Tibial nerve (tissue), 4 donors: ENCODE data around the gene CCDC175. TPM values are rescaled to one million over a fixed set of nuclear protein-coding genes. Genes with fewer than 3 reads are reported as not detected.

Source experiments
- DNase-seq, 2 donors: peaks; one replicate each; pipeline ENCODE4 v3.0.0-alpha.2; 2019; ENCODE audit warnings: low spot score in 2 of 2
- H3K27ac ChIP-seq, 4 donors: fragments of 200-600 bp; sonication (generic) in 3 of 4; one replicate each; pipeline ENCODE4 v1.5.1; 2017 to 2019; ENCODE audit warnings: mild to moderate bottlenecking in 1 of 4
- H3K27me3 ChIP-seq, 2 donors: fragments of 200-600 bp; sonication (generic) in 1 of 2; one replicate each; pipeline versions ENCODE4 v1.5.1 to v1.6.0; 2017 to 2019
- H3K36me3 ChIP-seq, 3 donors: fragments of 200-600 bp; sonication (generic); one replicate each; pipeline ENCODE4 v1.5.1; 2018 to 2019
- H3K4me1 ChIP-seq, 4 donors: fragments of 200-600 bp; sonication (generic) in 3 of 4; one replicate each; pipeline ENCODE4 v1.5.1; 2017 to 2019
- H3K4me3 ChIP-seq, 4 donors: fragments of 200-600 bp; sonication (generic) in 3 of 4; one replicate each; pipeline ENCODE4 v1.5.1; 2017 to 2019; ENCODE audit warnings: mild to moderate bottlenecking in 1 of 4, moderate library complexity in 1 of 4
- H3K9me3 ChIP-seq, 4 donors: fragments of 200-600 bp; sonication (generic) in 3 of 4; one replicate each; pipeline ENCODE4 v1.5.1; 2017 to 2019
- CTCF ChIP-seq, 5 experiments: fragments of 200-600 bp in 3 of 5; fragments of 450-650 bp in 2 of 5; sonication (generic) in 3 of 5; IDR thresholded peaks; one replicate each; pipeline ENCODE4 v1.5.1; 2016 to 2019; ENCODE audit warnings: antibody characterized with exemption in 5 of 5, mild to moderate bottlenecking in 3 of 5, moderate library complexity in 2 of 5
- EP300 ChIP-seq, 2 donors: sonication (generic); formaldehyde crosslinking; IDR thresholded peaks; one replicate each; pipeline ENCODE4 v1.6.1; 2017; ENCODE audit warnings: antibody characterized with exemption in 2 of 2, mild to moderate bottlenecking in 1 of 2
- POLR2A ChIP-seq, 2 donors: fragments of 450-650 bp; IDR thresholded peaks; one replicate each; pipeline ENCODE4 v1.6.1; 2017; ENCODE audit warnings: antibody characterized with exemption in 2 of 2, mild to moderate bottlenecking in 2 of 2, moderate library complexity in 2 of 2
- WGBS, 2 donors: methylation state at CpG; one replicate each; pipeline ENCODE4 v1.1.5; 2018; 5-methylcytosine and 5-hydroxymethylcytosine counted together
- total RNA-seq, 4 donors: library from RNA; depleted of rRNA; stranded (reverse); fragments of >200 nt; gene quantifications; one replicate each; pipeline ENCODE4 v1.1.0, GENCODE V29; 2016

Gene CCDC175
- total RNA-seq, 4 donors from 2014 or later, result not detected

DNA sequence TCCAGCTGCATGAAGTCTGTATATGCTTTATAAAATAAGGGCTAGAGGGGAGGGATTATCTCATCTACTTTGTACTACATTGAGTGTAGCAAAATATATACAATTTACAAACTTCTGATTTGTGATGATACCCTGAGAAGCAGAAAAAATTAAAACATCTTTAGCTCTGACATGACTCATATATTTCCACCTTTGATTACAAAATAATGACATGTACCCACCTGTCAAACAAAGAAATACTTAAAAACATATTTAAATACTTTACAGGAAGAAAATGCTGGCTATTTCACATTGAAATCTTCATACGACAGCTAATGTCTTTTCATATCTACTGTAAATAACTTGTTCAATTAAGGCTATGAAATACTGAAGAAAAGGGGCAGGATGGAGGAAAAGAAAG is 114.7 kb downstream of the CCDC175 start:
- peaks cover 0 to 21% (median 8%) of the 10 kb centered on the region in 4 donors for H3K4me1 ChIP-seq
- TF ChIP-seq POLR2A (IDR thresholded peaks at IDR 0.05), result no peak
- no peak for TF ChIP-seq EP300 (IDR thresholded peaks at IDR 0.05)
- no peak for TF ChIP-seq CTCF (IDR thresholded peaks at IDR 0.05)
- no peaks in the 10 kb centered on the region for H3K9me3 ChIP-seq
- no peaks in the 10 kb centered on the region for H3K27me3 ChIP-seq
- no peak overlapping the region for H3K27ac ChIP-seq
- WGBS, 2 donors, result 94 to 95% methylated on average over 1 of the region's 1 CpG
- H3K4me3 ChIP-seq, result no peak overlapping the region
- no peak for DNase-seq
- peaks cover 0 to 18% (median 0%) of the 10 kb centered on the region in 3 donors for H3K36me3 ChIP-seq

- H3K4me3 ChIP-seq, result no peak overlapping the region
- WGBS, 2 donors, result 83 to 97% methylated on average over 1 of the region's 1 CpG
- no peak overlapping the region for H3K27ac ChIP-seq
- peaks cover 0 to 19% (median 8%) of the 10 kb centered on the region in 4 donors for H3K4me1 ChIP-seq
- no peak for DNase-seq
- H3K36me3 ChIP-seq, result peaks cover 0 to 33% (median 0%) of the 10 kb centered on the region in 3 donors
- no peak for TF ChIP-seq CTCF (IDR thresholded peaks at IDR 0.05)
- no peak for TF ChIP-seq POLR2A (IDR thresholded peaks at IDR 0.05)
- no peak for TF ChIP-seq EP300 (IDR thresholded peaks at IDR 0.05)
- H3K27me3 ChIP-seq, result no peaks in the 10 kb centered on the region
- H3K9me3 ChIP-seq, result peaks cover 0 to 4% (median 0%) of the 10 kb centered on the region in 4 donors
These were observed 116.2 kb downstream of the CCDC175 start for GRCh38 chr14:59460378-59460777.

DNA sequence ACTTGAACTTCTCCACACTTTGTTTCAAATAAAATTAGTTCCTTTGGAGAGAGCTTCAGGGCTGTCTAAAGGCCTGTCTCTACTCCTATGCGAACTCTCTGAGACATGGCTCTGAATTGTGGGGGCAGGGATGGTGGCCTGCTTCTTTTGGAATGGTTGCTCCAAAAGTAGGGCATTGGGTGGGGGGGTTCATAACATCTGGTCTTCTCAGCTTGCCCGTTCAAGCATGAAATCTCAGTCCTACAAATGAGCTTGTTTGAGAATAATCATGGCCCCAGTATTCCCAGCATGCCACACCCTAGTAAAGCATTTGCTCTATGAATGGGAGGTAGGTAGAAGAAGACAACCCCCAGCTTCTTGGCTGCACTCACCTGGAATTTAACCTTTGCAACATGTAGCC is 118.1 kb downstream of the CCDC175 start:
- H3K36me3 ChIP-seq, result peaks cover 0 to 39% (median 0%) of the 10 kb centered on the region in 3 donors
- no peak overlapping the region for H3K27ac ChIP-seq
- no peak for DNase-seq
- H3K9me3 ChIP-seq, result peaks cover 0 to 5% (median 0%) of the 10 kb centered on the region in 4 donors
- TF ChIP-seq EP300 (IDR thresholded peaks at IDR 0.05), result no peak
- no peak for TF ChIP-seq CTCF (IDR thresholded peaks at IDR 0.05)
- TF ChIP-seq POLR2A (IDR thresholded peaks at IDR 0.05), result no peak
- no peak overlapping the region for H3K4me3 ChIP-seq
- 85 to 96% methylated on average over 2 of the region's 2 CpGs for WGBS, 2 donors
- peaks cover 0 to 8% (median under 1%) of the 10 kb centered on the region in 4 donors for H3K4me1 ChIP-seq
- no peaks in the 10 kb centered on the region for H3K27me3 ChIP-seq

GRCh38 chr14:59455411-59455810 is 121.2 kb downstream of the CCDC175 start:
- Histone ChIP-seq H3K27ac (no peak overlapping the region), H3K36me3 (peaks cover 0 to 39% (median 0%) of the 10 kb centered on the region in 3 donors)

More at GRCh38 chr14:59455411-59455810, 121.2 kb downstream of the CCDC175 start:
- TF ChIP-seq CTCF (IDR thresholded peaks at IDR 0.05), result no peak
- no peak for TF ChIP-seq EP300 (IDR thresholded peaks at IDR 0.05)
- no peak for TF ChIP-seq POLR2A (IDR thresholded peaks at IDR 0.05)
- WGBS, 2 donors, result 96 to 97% methylated on average over 1 of the region's 1 CpG
- Histone ChIP-seq H3K27me3 (no peaks in the 10 kb centered on the region), H3K4me3 (no peak overlapping the region), H3K4me1 (no peaks in the 10 kb centered on the region), H3K9me3 (peaks cover 0 to 5% (median 0%) of the 10 kb centered on the region in 4 donors)
- DNase-seq, result no peak

Other genes with a start within 250 kb of the CCDC175 start
- 10 to 100 TPM in 3 of 4 donors, 1 to 10 TPM in 1; 5.9 to 17.7 (median 11.3) TPM for gene GPR135, start 111.4 kb downstream of the CCDC175 start, total RNA-seq
- 10 to 100 TPM; 69.9 to 85.5 (median 76.6) TPM for gene L3HYPDH, start 92.4 kb downstream of the CCDC175 start, total RNA-seq
- 10 to 100 TPM; 38.0 to 78.1 (median 58.3) TPM for gene JKAMP, start 92.3 kb downstream of the CCDC175 start, total RNA-seq